Coronary artery (tissue), 2 donors: ENCODE data around the gene FYCO1.

Experiments
- DNase-seq: peaks from one replicate; pipeline ENCODE4 v3.0.0-alpha.2; 2017; ENCODE audit warnings: low spot score
- H3K27ac ChIP-seq, 2 donors: fragments of 200-600 bp; sonication (generic); one replicate each; pipeline ENCODE4 v1.5.1; 2016 to 2019
- H3K4me3 ChIP-seq: fragments of 200-600 bp; sonication (generic); 2 replicates; pipeline ENCODE4 v1.5.1; 2016; ENCODE audit warnings: mild to moderate bottlenecking, moderate library complexity
- TF ChIP-seq, protein P1 (sequence below): fragments of 200-600 bp; sonication (generic); IDR thresholded peaks from one replicate; pipeline ENCODE4 v1.5.1; 2019; ENCODE audit warnings: antibody characterized with exemption

Gene FYCO1

DNA sequence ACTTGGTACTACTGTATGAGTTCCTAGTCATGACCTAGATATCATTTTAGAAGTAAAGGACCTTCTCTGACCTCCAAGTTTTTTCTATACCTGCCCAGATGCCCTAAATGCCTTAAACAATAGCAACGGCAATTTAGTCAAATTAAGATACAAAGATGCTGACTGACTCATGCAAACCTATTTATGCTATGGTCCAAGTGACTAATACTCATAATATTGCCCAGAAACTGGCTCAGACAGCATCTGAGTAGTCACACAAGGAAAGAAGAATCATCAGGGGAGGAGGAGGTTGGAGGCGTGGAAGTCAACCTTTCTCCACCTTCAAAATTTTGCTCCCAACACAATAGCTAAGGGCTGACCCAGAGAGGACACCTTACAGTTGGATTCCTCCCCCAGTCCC lies 6.8 kb downstream of the FYCO1 start:
- DNase-seq: no peak
- peak overlapping the region; percentile 83 to 96 for H3K27ac ChIP-seq
- TF ChIP-seq, protein P1, sequence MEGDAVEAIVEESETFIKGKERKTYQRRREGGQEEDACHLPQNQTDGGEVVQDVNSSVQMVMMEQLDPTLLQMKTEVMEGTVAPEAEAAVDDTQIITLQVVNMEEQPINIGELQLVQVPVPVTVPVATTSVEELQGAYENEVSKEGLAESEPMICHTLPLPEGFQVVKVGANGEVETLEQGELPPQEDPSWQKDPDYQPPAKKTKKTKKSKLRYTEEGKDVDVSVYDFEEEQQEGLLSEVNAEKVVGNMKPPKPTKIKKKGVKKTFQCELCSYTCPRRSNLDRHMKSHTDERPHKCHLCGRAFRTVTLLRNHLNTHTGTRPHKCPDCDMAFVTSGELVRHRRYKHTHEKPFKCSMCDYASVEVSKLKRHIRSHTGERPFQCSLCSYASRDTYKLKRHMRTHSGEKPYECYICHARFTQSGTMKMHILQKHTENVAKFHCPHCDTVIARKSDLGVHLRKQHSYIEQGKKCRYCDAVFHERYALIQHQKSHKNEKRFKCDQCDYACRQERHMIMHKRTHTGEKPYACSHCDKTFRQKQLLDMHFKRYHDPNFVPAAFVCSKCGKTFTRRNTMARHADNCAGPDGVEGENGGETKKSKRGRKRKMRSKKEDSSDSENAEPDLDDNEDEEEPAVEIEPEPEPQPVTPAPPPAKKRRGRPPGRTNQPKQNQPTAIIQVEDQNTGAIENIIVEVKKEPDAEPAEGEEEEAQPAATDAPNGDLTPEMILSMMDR: no peak
- H3K4me3 ChIP-seq: no peak overlapping the region

DNA sequence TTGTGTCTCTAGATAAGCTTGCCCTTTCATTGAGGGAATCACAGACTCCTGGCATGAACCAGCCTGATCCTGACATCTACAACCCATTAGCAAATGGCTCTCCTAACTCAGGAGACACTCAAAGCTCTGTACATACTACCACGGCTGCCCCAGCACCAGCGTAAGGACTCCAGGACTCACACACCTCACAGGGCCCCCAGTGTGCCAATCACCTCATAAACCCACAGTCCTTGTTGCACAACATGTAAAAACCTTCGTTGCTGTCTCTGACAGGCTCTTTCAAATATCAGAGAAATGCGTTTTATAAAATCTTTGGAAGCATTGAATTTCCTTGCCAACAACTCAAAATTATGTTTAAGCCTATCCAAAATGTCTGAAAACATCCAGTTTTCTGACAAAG lies 7.3 kb downstream of the FYCO1 start:
- peak overlapping the region; percentile 35 for H3K4me3 ChIP-seq
- H3K27ac ChIP-seq: peak overlapping the region; percentile 83 to 96
- TF ChIP-seq, protein P1: no peak
- no peak for DNase-seq

DNA sequence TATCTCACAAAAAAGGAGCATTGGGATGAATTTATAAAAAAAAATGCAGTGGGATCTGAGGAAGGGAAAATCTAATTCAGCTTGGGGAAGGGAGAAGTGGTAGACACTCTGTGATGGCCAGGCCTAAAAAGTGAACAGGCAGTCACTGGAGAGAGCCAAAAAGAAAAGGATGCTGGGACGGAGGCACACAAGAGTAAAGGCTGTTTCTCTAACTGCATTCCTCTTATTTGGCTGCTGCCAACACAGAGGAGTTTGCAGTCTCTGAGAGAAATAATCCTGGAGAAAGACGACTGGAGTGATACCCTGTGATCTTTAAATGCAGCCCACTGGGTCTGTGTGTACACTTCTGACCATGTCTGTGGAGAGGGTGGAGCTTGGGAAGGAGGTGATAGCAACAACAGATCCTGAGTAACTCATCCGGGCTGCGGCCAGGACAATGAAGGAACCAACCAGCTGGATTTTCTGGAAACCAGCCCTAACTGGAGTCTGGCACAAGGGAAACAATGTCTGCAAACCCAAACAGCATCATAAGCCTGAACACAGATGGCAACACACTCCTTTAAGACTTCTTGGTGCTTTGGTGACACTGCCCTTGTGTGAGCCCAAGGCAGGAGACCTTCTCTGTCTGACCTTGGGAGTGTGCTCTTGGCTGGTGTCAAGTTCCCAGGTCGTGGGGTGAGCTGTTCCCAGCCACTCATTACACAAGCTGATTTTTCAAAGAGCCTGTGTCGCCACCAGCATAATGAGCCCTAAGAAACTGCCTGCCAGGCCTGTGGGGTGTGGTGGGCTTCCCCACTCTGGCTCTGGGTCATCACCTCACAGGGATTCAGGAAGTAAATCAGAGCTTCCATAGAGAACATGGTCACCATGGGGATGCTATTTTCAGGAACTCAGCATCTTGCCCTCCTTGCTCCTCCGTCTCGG lies 8.0 kb downstream of the FYCO1 start:
- peak; percentile 84 for DNase-seq
- H3K27ac ChIP-seq: peak overlapping the region; percentile 83 to 96
- H3K4me3 ChIP-seq: peak overlapping the region; percentile 35
- TF ChIP-seq, protein P1: no peak

DNA sequence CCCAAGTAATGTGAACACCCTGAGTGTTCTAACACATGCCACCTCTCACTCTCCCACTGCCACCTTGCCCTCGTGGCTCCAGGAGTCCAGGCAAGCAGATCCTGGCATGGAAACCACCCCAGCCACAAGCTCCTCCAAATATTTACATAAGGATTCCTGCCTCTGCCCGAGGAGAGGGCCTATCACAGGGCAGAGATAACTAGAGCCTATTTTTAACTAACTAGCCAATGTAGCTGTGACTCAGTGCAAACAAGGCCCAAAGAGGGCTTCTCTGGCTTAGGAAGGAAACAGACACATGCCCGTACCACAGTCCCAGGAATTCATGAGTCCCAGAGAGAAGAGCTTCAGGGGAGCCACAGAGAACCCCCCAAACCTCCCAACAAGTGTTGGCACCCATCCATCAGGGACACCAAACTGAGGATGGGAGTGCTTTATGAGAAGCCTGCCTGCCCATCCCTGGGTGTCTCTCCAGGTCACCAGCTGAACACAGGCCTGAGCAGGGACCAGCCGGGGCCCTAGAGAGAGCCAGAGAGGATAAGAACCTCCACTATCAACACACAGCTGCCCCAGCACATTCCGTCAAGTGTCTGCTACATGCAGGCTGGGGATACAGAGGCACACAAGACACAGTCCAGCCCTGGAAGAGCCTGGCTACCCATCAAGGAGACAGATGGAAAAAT lies 9.2 kb downstream of the FYCO1 start:
- peak overlapping the region; percentile 33 for H3K4me3 ChIP-seq
- peak; percentile 87 for DNase-seq
- H3K27ac ChIP-seq: peak overlapping the region; percentile 83 to 96
- TF ChIP-seq, protein P1: no peak

DNA sequence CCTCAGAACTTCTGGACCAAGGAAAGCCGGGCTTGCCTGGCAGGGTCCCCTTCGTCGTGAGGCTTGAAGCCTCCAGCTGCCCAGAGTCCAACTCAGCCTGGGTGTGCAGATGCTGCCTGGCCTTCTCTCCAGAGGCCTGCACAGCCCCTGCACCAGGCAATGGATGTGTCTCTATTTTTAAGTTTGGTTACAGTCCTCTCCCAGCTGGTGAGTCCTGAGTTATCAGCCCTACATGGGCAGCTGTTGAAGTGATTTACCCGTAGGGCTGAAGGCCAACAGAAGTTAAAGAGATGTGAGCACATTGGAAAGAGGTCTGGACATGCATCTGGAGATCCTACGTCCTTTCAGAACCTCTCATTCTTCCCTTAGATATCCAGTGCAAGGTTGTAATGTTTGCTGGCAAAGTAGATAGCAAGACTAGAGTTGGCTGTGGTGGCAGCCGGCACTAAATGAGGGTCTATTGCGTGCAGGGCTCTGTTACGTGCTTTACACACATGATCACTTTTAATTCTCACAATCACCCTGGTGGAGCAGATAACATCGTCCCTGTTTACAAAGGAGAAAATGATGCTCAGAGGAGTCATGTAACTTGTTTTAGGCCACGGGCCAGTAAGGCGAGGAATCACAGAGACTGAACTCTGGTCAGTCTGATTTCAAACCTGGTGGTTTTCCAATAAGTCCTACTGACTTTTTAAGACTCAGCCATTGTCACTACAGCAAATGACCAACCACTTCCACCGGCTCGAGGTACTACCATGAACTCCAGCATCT lies 9.9 kb downstream of the FYCO1 start:
- TF ChIP-seq, protein P1: no peak
- H3K27ac ChIP-seq: peak overlapping the region; percentile 83 to 96
- H3K4me3 ChIP-seq: peak overlapping the region; percentile 33
- DNase-seq: no peak

DNA sequence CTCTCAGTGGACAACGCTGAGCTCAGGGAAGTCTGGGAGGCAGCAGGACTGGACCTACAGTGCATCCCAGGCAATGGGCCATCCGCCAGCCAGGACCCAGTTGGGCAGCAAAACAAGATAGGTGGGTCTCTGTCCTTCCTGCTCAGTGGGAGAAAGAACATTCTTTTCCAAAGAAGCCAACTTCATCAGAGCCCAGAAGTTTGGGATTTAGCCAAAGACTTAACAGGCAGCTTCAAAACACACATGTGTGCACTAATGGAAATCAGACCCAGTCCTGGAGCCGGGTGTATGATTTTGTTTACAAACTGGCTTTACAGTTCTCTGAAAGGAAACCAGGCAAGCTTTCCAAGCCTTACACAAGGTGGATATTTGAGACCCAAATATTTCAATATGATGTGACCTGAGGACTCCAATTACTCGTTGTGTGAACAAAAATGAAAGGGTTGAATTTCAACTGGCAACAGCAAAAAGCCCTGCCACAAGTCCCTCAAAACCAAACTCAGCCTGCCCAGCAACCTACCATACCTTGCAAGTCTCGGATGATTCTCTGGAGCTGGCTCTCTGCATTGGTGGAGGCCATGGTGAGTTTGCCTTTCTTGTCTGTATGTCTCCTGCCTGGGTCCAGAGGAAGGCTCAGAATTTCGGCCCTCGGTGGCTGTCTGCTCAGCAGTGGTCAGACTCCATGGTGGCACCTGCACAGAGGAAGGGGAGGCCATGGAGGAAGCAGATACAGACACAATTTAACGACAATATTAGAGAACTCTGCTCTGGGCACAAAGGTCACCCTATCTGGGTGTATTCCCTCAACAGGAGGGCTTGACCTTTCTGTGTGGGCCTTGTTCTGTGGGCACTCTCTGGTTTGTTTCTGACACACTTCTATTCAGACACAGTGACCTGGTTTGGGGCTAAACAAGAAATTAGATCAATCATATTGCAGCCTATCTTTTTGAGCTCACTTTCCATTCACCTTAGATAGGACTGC lies 11.0 kb downstream of the FYCO1 start:
- Histone ChIP-seq H3K4me3 (no peak overlapping the region), H3K27ac (peak overlapping the region; percentile 83 to 96)
- no peak for DNase-seq
- TF ChIP-seq, protein P1: no peak
